ENCODE results near the gene STXBP3. TPM values are rescaled to one million over a fixed set of nuclear protein-coding genes. Genes with fewer than 3 reads are reported as not detected.

Gene STXBP3
- 59.9 and 89.6 TPM in 2 replicates for total RNA-seq

DNA sequence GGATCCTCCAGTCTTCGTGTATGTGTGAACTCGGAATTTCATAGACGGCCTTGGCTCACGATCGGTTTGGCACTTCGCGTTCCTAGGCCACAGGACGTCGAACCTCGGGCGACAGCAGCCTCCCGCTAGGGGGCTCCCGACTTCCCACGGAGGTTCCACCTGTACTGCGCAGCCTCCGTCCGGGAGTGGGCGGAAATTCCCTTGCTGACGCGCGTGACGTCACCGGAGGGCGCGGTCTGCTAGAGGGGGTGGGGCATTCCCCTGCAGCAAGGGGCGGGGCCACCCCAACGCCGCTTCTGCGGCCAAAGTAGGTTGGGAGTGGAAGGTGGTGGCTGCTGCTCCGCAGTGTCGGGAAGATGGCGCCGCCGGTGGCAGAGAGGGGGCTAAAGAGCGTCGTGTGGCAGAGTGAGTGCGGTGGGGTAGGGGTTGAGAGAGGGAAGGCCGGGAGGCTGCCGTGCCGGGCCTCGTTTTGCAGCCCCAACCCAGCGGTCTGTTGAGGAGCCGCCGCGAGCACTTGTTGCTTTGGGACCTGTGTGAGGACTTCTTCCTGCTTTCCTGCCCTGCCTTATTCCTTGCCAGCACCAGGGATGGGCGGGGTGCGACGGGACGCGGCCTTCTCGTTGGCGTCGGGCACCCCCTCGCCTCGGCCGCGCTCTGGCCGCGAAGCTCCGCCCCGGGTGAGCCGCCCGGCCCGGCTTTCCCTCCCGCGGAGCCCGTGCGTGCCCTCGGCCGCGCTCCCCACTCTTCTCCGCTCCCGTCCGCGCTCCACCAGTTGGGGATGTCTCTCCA lies at the start of gene STXBP3:
Gene STXBP3, plus strand, starts transcription at position 293 of the 789 bp plus-strand sequence. Its CDS starts 64 bp downstream, at position 357.

DNA sequence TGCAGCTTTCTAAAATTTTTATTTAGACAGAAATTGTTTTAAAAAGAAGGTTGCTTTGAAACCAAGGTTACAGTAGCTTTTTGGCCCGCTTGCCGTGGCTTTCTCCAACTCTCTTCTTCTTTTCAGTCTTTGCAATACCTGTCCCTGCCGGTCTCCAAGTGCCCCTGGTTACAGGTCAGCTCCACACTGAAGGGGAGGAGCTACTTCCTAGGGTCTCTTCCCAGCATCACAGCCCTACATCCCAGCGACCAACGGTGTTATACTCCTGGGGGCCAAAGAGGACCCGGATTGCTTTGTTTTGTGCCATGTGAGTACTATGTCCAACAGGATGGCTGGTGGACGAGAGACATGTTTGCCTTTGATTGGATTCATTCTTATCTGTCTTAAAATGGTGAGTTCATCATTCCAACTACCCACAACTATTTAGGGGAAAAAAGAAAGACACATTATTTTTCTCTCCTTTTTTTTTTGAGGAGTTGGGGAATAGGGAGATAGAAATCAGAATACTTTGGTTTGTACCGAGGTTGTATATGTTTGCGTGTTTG lies 33.8 kb upstream of the STXBP3 start, which contains the start of gene FNDC7:
Gene FNDC7, plus strand, starts transcription at position 303 of the 545 bp plus-strand sequence. Its CDS starts 26 bp downstream, at position 329.

DNA sequence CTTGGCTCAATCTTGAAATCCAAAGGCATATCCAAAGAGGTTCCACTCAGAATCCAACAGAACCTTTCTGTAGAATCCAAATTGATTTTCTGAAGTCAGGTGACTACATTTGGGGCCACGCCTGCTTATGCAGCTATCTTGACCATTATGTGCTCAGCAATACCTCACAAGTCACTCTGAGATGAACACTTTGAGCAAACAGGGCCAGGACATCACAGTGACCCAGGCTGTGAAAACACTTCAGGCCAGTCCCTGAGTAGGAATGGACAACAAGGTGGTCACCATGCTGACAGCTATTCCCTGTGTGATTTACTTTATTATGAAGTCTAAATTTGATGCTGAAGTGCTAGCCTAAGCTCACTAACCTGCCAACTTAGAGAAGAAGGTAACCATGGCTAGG lies 110.5 kb downstream of the STXBP3 start, which contains the start of gene AKNAD1:
Gene AKNAD1, minus strand, starts transcription at position 101 of the 400 bp plus-strand sequence. CDS start 4,430 bp downstream, outside the sequence.

Other genes with a start within 250 kb of the STXBP3 start
- 20.0 and 27.8 TPM in 2 replicates for gene EEIG2, start 186.6 kb upstream of the STXBP3 start, total RNA-seq
- 1.7 and 2.4 TPM in 2 replicates for gene HENMT1, start 85.6 kb upstream of the STXBP3 start, total RNA-seq
- 11.7 and 16.0 TPM in 2 replicates for gene PRPF38B, start 54.4 kb upstream of the STXBP3 start, total RNA-seq
- 0.12 TPM in 1 of 2 replicates, not detected in the other for gene FNDC7, start 33.8 kb upstream of the STXBP3 start, total RNA-seq
- not detected in 2 replicates for gene AKNAD1, start 110.4 kb downstream of the STXBP3 start, total RNA-seq
- 32.0 and 73.8 TPM in 2 replicates for gene GPSM2, start 130.3 kb downstream of the STXBP3 start, total RNA-seq
- 53.2 and 53.7 TPM in 2 replicates for gene CLCC1, start 216.8 kb downstream of the STXBP3 start, total RNA-seq

Data from uterine smooth muscle cell (primary cell).